HG03097 (cell line): ENCODE measurements around the gene SLC29A3.

Experiments used
- ATAC-seq: cut with Tn5 transposase; IDR thresholded peaks from one replicate; pipeline ENCODE4 v1.9.1; 2021; ENCODE audit not compliant: unreplicated experiment, low FRiP score

Gene SLC29A3

GRCh38 chr10:71299071-71299785, 19.8 kb upstream of the SLC29A3 start:
- ATAC-seq = no peak

DNA sequence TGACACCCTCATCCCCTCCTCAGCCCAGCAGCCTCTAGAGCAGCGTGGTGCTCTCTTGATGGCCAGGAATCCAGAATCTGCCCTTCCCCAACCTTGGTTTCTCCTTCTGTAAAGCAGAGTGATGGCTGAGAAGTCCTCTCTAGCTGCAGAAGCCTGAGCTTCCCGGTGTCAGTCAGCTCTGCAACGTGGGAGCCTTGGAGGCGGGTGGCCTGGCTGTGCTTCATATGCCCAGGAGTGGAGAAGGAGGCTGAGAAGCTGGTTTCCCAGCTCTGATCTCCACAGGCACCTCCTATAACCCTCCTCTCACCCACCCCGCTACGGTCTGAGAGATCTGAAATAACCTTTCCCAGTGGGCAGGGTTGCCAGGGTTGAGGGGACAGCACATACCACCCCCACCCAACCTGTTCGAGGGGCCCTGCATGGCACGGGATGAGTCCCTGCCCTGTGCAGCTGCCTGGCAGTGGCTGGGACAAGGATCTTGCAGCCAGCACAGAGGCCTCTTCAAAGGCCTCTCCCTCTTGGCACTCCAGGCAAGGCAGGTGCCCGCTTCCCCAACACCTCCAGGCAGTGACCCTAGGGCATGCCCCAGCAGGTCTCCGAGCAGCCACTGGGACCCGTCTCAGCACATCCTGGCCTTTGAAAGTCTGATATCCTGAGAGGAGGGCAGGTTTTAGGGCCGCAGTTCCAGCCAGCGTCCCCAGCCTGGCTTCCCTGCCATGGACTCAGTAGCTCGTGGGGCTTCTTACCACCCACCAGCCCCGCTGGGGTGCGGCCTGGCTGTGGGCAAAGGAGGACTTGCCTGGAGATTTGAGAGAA, 18.3 kb upstream of the SLC29A3 start:
- ATAC-seq = no peak

DNA sequence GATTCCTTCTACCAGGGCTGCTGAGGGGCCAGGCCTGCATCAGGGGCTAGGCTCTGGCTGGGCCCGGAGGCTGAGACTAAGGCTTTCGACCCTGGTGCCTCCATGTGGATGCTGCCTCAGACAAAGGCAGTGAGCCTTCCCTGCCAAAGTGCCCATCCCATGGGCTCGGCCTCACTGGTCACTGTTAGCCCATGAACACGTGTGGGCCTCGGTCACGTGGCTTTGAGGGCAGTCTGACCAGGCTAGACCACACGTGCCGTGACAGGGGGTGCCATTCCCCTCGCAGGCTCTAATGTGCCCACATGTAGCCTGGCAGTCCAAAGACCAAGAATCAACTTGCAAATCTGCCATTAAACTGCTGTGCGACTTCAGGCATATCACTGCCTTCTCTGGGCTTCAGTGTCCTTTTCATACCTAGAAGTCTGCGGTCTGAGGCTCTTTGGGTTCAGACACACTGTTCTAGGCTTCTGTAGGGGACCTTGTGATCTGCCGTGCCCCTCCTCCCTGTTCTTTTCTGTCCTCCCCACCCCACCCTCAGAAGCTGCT, 17.6 kb upstream of the SLC29A3 start:
- no peak for ATAC-seq

- no peak for ATAC-seq
Observed at GRCh38 chr10:71302451-71302850, 16.6 kb upstream of the SLC29A3 start.

DNA sequence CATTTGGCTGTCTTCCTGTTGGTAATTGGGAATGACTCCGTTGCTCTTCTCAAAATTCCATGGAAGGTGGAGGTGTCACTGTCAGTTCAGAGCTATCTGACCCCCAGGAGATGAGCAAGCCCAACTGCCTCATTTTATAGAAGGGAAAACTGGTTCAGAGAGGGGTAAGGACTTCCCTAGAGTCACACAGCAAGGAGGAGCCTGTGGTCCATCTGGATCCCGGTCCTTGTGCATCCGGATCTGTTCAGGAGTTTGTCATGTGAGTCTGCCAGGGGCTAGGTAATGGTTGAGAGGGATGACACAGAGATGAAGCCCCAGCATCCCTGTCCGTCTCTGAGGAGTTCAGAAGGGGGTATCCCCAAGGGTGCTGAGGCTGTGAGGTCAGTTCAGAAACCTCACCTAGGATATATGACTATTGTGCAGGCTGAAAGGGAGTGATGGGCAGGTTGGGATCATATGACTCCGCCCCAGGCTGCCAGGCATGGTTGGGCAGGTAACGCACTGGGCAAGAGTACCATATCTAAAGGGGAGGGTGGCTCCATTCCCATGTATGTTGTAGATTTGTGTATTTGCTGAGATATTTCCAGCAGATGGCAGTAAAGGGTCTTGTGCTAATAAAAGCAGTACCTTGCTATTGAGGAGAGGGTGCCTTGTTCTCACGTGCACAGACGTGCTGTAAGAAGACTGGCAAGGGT, 16.0 kb upstream of the SLC29A3 start:
- no peak for ATAC-seq

DNA sequence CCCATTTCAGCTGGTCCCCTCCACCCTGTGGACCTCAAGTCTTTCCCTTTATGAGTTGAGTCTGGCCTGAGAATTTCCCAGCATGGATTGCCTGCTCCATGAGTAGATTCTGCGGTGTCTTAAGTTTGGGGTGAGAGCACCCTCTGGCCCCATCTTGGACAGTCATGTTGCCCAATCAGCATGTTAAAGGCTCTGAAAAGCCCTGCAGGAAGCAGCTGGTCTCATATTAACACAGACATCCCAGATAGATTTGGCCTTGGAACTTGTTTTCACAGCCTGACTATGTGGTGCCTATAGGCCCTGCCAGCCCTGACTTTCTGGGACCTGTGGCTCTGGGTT, 15.5 kb upstream of the SLC29A3 start:
- ATAC-seq = no peak

DNA sequence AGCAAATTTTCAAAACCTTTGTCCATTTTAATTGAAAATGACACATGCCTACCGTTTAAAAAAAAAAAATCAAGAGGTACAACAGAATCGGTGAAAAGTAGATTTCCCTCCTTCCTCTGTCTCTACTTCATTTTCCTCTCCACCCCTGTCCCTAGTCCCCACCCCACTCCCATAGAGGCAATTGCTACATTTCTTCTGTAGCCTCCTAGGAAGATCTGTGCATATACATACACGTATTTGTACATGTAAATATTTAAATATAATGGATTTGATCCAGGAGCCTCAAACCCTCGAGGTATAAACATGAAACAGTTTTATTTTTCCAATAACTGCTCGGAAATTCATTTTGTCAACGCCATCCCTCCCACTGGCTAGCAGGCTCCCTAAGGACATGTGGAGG, 14.1 kb upstream of the SLC29A3 start:
- ATAC-seq = no peak

- ATAC-seq = no peak
Observed at GRCh38 chr10:71306979-71307378, 12.1 kb upstream of the SLC29A3 start.

DNA sequence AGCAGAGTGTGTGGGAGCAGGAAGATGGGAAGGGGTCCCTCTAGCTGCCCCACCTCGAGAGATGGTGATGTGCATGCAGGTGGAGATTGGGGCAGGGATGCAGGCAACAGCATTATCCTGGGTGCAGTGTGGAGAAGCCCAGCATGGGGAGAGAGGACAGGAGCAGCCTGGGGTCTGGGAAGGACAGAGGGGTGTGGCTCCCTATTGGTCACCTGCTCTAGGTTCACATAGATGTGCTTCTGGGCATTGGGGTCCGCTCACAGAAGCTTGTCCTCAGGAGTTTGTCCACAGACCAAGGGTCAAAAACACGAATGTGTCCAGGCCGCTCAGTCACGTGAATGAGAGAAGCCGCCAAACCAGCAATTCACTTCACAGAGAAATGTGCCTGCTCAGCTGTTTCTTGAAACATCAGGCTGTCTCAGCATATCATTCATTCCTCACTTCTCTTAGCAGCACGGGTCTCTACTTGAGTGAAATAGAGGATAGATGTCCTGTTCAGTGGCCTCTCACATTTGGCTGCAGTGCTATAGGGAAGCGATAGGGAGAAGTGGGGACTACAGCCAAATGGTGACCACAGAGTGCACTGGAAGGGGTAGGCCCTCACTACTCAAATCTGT, 11.5 kb upstream of the SLC29A3 start:
- ATAC-seq = no peak

DNA sequence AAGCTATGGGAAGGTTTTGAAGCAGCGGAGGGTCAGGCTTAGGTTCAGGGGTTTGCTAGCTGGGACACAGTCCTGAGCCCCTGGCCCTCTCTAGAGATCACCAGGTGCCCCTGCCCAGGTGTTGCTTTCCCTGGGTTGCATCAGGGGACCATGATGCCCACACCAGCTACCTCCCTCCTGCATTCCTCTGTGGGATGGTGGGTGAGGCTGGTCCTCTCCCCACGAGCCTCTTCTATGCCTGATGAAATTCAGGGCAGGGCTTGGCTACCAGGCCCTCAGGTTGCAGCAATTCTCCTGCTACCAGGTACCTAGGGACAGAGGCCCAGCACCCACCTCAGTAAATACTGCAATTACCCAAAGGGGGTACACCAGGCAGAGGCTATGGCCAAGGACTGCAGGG, 10.8 kb upstream of the SLC29A3 start:
- no peak for ATAC-seq

DNA sequence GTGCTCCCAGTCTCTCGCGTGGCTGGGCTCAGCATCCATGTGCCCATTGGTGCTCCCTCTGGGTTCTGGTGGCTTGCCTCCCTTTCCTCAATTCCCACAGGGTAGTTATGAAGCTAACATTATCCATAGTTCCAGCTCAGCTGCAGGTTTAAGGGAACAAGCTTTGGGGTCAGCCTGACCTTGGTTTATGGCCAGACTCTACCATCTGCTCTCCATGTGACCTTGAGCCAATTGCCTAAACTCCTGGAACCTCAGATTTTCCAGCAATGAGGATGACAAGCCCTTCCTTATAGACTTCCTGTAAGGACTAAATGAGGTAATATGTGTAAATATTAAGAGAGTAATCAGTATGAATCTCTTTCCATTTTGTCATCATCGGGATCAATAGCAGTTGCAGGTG, 10.1 kb upstream of the SLC29A3 start:
- no peak for ATAC-seq

DNA sequence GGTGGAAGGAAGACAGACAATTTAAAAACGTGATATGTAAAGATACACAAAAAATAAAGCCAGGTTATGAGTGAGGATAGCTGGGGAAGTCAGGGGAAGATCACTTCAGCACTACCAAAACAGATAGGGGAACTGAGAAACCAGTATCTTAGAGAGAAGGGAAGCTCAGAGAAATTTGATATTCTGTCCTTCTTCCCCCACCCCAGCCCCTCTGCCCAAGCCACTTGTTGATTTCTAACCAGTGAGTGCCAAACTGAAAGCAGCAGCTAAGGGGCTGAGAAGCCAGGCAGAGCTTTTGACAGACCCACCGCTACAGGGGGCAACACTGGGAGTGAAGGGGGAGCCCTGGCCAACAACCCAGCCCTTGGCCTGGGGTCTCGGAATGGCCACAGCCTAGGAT, 9.1 kb upstream of the SLC29A3 start:
- no peak for ATAC-seq

DNA sequence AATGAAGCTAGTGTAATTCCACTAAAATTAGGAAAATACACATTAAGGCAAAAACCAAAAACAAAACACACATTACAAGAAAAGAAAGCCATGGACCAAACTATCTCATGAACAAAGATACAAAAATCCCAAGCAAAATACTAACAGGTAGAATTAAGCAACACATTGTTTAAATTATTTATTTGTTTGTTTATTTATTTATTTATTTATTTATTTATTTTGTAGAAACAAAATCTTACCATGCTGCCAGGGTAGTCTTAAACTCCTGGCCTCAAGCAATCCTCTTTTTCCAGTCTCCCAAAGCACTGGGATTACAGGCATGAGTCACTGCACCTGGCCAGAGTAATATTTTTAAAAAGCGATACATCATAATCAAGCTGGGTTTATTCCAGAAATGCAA, 6.8 kb upstream of the SLC29A3 start:
- no peak for ATAC-seq

DNA sequence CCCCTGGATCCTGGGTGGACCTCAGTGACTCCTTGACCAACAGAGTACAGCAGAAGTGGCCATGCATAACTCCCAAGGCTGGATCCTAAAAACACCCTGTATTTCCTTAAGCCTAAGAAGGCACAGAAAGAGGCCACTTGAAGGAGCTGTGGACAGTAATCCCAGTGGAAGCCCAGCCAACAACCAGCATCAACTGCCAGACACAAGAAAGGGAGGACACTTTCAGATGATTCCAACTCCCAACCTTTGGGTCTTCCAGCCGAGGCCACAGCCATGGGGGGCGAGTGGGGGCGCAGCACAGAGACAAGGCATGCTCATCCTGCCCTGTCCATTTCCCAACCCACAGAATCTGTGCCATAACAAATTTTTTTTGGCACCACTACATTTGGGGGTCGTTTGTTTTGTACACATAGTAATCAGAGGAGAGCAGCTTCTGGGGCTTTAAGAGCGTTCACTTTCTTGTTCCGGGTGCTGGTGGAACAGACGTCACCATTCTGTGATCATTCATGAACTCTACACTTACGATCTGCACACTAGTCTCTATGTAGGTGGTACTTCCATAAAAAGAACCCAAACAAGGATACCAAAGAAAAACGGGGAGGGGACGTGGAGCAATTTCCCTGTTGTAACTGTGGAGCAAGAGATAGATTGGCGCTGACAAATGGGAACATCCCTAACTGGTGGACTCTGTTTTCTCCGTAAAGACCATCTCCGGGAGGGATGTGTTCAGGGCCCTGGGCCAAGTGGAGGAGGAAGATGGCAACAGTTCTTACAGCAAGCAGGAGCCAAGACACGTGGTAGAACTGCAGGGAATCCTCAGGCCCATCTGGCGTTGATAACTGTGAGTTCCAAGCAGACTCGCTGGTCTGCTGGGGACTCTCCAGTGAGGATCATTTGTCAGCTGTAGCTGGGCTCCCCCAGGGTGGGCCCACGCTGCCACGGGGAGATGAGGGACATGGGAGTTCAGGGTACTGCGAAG, 6.0 kb upstream of the SLC29A3 start:
- ATAC-seq = no peak

- ATAC-seq = no peak
Observed at GRCh38 chr10:71314028-71314693, 4.9 kb upstream of the SLC29A3 start.

DNA sequence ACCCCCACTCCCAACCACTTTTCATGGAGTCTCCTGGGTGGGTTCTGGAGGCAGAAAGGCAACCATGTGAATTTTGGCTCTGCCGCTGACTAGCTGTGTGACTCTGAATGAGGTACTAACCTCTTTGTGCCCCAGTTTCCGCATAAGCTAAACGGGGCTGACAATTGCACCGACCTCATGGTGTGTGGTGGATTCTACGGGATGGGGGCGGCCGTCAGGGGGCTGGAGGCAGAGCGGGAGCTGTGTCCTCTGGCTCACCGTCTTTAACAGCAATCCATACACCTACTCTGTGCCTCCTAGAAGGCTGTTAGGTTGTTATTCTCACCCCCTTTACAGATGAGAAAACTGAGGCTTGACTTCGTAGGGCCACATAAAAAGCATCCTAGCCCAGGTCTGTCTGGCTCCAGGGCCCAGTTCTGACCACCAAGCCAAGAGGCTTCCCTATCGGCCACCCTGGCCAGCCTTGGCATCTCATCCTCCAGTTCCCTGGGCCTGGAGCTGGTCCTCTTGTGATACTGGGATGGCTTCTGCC, 4.3 kb upstream of the SLC29A3 start:
- ATAC-seq = no peak

GRCh38 chr10:71316056-71316785, 2.8 kb upstream of the SLC29A3 start:
- ATAC-seq = no peak

- ATAC-seq = no peak
Observed at GRCh38 chr10:71316786-71317160, 2.3 kb upstream of the SLC29A3 start.
